Aorta (tissue), 5 donors: ENCODE data around the gene AEN. TPM values are rescaled to one million over a fixed set of nuclear protein-coding genes. Genes with fewer than 3 reads are reported as not detected.

Experiments
- ATAC-seq: fragments of 200-7000 bp; cut with Tn5 transposase; one replicate; pipeline ENCODE4 v1.9.1; 2022; ENCODE audit warnings: moderate library complexity; ENCODE audit not compliant: low FRiP score
- DNase-seq, 2 donors: peaks; one replicate each; pipeline ENCODE4 v3.0.0-alpha.2; 2020
- H3K27ac ChIP-seq, 2 donors: one replicate each; pipeline ENCODE4 v1.5.1; 2013; ENCODE audit warnings: low read length in 2 of 2, mild to moderate bottlenecking in 2 of 2, moderate library complexity in 2 of 2, control low read depth in 1 of 2, inconsistent platforms in 1 of 2, low read depth in 1 of 2
- H3K27me3 ChIP-seq, 2 donors: one replicate each; pipeline ENCODE4 v1.6.1; 2013; ENCODE audit warnings: control low read depth in 1 of 2, low read length in 1 of 2, mild to moderate bottlenecking in 1 of 2, moderate library complexity in 1 of 2; ENCODE audit not compliant: insufficient read depth in 2 of 2, control insufficient read depth in 1 of 2
- H3K36me3 ChIP-seq, 2 donors: one replicate each; pipeline ENCODE4 v1.6.1; 2013; ENCODE audit warnings: control low read depth in 1 of 2, low read length in 1 of 2, mild to moderate bottlenecking in 1 of 2; ENCODE audit not compliant: insufficient read depth in 2 of 2, control insufficient read depth in 1 of 2
- H3K4me1 ChIP-seq, 2 donors: one replicate each; pipeline ENCODE4 v1.6.1; 2013; ENCODE audit warnings: low read length in 2 of 2, control low read depth in 1 of 2, mild to moderate bottlenecking in 1 of 2, moderate library complexity in 1 of 2; ENCODE audit not compliant: insufficient read depth in 2 of 2, control insufficient read depth in 1 of 2
- H3K4me3 ChIP-seq, 2 donors: one replicate each; pipeline ENCODE4 v1.5.1; 2013; ENCODE audit warnings: low read length in 2 of 2, control low read depth in 1 of 2, mild to moderate bottlenecking in 1 of 2
- H3K9me3 ChIP-seq: one replicate; pipeline ENCODE4 v1.6.1; 2013; ENCODE audit warnings: mild to moderate bottlenecking, low read length; ENCODE audit not compliant: control insufficient read depth
- WGBS, 2 donors: extraction: QIAGEN DNeasy Blood & Tissue Kit; methylation state at CpG; one replicate each; pipeline ENCODE4 v1.1.7; 2013; 5-methylcytosine and 5-hydroxymethylcytosine counted together
- intact Hi-C, 2 donors: fragments of 100-400 bp; cut with DNase I; formaldehyde crosslinking; loops; one replicate each; pipeline versions ENCODE4 v1.14.2 to v1.15.0; 2022
- polyA plus RNA-seq, 2 donors: library from polyadenylated mRNA; stranded (reverse); fragments of 200-250 nt; gene quantifications; one replicate each; pipeline ENCODE4 v1.2.3, GENCODE V29; 2013
- total RNA-seq, 2 donors: library from RNA; stranded (reverse); fragmentation: NEBNext Ultra II Directional; extraction: Animal tissue kit (Norgen Biotek cat#: 25700); gene quantifications; one replicate each; pipeline ENCODE4 v1.2.1, GENCODE V29; 2021
- donor health status: healthy with polysubstance abuse.
- donor health status: Bipolar disorder and iron deficiency.
- donor health status: DM: no; HTN: no; CAD: no.
- donor health status: DM: no; HTN: no; CAD: no.
- donor health status: DM: yes; HTN: yes; CAD: no.

AEN gene
- total and polyA plus RNA-seq, 4 donors = 7.1 to 22.3 (median 10.3) TPM

GRCh38 chr15:88649753-88650551, 28.8 kb downstream of the AEN start:
- intact Hi-C loops = no loop called here
- 88 to 90% methylated on average over 23 of the region's 23 CpGs for WGBS, 2 donors
- Histone ChIP-seq H3K27me3 (no peaks in the 10 kb centered on the region), H3K36me3 (no peaks in the 10 kb centered on the region), H3K9me3 (no peaks in the 10 kb centered on the region), H3K4me3 (no peak overlapping the region), H3K27ac (no peak overlapping the region), H3K4me1 (no peaks in the 10 kb centered on the region)
- DNase-seq (no peak), ATAC-seq (no peak)

DNA sequence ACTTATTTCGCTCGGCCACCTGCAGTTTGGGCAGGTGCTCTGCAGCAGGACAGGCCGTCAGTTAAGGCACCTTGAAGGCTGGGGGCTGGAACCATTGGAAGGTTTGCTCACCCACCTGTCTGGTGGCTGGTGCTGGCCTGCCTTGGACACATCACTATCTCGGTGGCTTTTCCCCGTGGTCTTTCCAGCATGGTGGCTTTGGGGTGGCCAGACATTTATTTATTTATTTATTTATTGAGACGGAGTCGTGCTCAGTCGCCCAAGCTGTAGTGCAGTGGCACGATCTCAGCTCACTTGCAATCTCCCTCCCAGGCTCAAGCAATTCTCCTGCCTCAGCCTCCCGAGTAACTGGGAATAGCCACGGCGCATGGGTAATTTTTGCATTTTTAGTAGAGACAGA, 29.4 kb downstream of the AEN start:
- H3K4me1 ChIP-seq = no peaks in the 10 kb centered on the region
- intact Hi-C loops = no loop called here
- 96 to 98% methylated on average over 12 of the region's 12 CpGs for WGBS, 2 donors
- no peak overlapping the region for H3K27ac ChIP-seq
- no peaks in the 10 kb centered on the region for H3K27me3 ChIP-seq
- H3K9me3 ChIP-seq = no peaks in the 10 kb centered on the region
- no peaks in the 10 kb centered on the region for H3K36me3 ChIP-seq
- no peak for DNase-seq
- H3K4me3 ChIP-seq = no peak overlapping the region
- ATAC-seq = no peak

GRCh38 chr15:88651136-88651732, 30.1 kb downstream of the AEN start:
- DNase-seq = no peak
- Histone ChIP-seq H3K27ac (no peak overlapping the region), H3K9me3 (no peaks in the 10 kb centered on the region), H3K27me3 (no peaks in the 10 kb centered on the region), H3K36me3 (no peaks in the 10 kb centered on the region), H3K4me3 (no peak overlapping the region), H3K4me1 (no peaks in the 10 kb centered on the region)
- ATAC-seq = no peak
- 91 to 93% methylated on average over 7 of the region's 7 CpGs for WGBS, 2 donors
- intact Hi-C loops = no loop called here

GRCh38 chr15:88651971-88652370, 30.8 kb downstream of the AEN start:
- Histone ChIP-seq H3K36me3 (no peaks in the 10 kb centered on the region), H3K9me3 (no peaks in the 10 kb centered on the region), H3K27ac (no peak overlapping the region), H3K27me3 (no peaks in the 10 kb centered on the region), H3K4me1 (no peaks in the 10 kb centered on the region), H3K4me3 (no peak overlapping the region)
- intact Hi-C loops = no loop called here
- 91 to 92% methylated on average over 9 of the region's 9 CpGs for WGBS, 2 donors
- ATAC-seq (no peak), DNase-seq (no peak)

DNA sequence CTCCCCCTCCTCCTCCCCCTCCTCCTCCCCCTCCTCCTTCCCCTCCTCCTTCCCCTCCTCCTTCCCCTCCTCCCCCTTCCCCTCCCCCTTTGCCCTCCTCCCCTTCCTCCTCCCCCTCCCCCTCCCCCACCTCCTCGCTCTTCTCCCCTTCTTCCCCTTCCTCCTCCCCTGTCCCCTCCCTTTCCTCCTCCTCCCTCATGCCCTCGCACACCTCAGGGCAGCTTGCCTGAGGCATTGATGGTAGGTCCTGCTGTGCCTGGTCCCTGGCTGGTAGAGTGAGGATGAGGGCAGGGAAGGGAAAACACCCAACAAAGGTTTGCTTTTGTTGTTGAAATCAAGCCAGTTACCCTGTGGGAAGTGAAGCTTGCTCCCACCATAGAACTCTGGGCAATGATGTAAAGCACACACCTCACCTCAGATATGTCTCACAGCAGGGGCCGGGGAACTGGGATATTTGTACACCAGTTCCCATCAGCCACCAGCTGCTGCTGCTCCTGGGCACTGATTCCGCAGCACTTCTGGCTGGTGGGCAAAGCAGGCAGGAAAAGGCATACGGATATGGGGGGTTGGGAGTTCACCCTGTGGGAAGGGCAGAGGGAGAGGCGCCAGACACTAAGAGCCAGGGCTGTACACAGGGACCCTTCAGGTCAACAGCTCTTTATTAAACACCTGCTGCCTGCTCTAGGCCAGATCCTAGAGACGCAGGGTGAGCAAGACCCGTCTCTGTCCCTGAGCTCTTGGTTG, 31.5 kb downstream of the AEN start:
- no peak for DNase-seq
- no peaks in the 10 kb centered on the region for H3K36me3 ChIP-seq
- H3K4me3 ChIP-seq = no peak overlapping the region
- no peaks in the 10 kb centered on the region for H3K4me1 ChIP-seq
- H3K27ac ChIP-seq = no peak overlapping the region
- intact Hi-C loops = no loop called here
- WGBS, 2 donors = 86% methylated on average over 6 to 7 of the region's 8 CpGs
- no peak for ATAC-seq
- no peaks in the 10 kb centered on the region for H3K9me3 ChIP-seq
- no peaks in the 10 kb centered on the region for H3K27me3 ChIP-seq

DNA sequence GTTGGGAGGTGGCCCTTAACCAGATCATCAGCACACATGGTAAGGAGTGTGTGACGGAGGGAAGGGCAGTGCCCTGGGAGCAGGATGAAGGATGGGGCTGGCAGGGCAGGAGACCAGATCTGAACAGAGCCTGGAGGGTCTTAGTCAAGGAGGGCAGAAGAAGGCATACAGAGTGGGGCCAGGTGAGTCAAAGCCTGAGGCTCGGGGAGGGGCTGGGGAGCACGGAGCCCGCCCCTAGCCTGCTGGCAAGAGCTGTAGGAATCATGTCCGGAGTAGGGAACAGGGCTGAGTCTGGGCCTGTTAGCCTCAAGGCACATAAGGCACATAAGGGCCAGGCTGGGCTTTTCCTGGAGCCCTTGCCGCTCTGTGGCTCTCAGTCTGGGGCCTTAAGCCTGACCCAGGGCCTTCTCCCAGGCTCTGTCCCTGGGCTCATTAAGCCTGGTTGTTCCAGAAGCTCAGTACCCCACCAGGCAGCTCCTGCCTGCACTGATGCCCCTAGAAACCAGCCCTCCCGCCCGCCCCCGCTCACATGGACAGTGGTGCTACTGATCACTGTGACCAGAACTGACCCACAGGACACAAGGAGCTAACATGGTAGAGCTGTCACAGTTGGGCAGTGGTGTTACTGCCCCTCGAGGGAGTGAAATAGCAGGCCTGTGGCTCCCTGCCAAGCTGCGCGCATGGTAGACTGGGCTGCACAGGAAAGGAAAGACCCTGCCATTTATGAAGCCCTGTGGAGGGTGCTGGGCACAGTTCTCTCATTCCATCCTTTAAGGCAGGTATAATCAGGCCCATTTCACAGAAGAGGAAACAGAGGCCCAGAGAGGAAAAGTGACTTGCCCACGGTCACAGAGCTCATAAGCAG, 32.3 kb downstream of the AEN start:
- H3K27ac ChIP-seq = no peak overlapping the region
- intact Hi-C loops = no loop called here

DNA sequence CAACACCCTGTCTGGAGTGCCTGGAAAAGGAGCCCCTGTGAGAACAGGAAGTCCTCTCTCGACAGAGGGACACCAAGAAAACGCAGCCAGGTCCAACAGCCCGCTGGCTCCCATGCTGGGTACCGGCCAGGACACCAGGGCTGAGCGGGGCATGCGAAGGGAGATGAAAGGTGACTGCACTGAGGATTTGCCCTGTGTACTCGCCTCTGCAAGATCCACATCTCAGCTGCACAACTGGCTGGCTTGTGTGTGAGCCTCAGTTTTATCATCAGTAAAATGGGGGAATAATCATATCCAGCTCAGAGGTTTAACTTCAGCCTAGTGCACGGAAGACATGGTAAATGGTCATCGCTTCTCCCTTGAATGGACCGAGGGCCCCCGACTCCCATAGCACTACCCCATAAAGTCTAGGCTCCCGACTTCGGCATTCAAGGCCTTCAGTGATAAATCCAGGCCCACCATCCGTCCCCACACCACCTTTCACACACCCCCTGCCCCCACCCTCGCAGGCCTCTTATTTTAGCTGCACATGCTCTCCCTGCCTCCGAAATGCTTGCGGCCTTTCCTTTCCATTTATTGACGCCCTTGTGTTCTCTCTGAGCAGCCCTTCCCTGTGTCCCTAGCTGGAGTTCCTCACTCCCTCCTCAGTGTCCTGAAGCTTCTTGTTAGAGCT, 33.4 kb downstream of the AEN start:
- H3K36me3 ChIP-seq = no peaks in the 10 kb centered on the region
- no peak overlapping the region for H3K27ac ChIP-seq
- H3K27me3 ChIP-seq = no peaks in the 10 kb centered on the region
- H3K4me3 ChIP-seq = no peak overlapping the region
- intact Hi-C loops = loop anchor here (5.0 kb wide), 1 partner anchor 93 kb away; no protein-coding TSS in a partner anchor
- DNase-seq (no peak), ATAC-seq (no peak)
- WGBS, 2 donors = 93 to 94% methylated on average over 18 of the region's 18 CpGs
- H3K9me3 ChIP-seq = no peaks in the 10 kb centered on the region
- H3K4me1 ChIP-seq = no peaks in the 10 kb centered on the region

More for the DNA sequence above, 32.3 kb downstream of the AEN start:
- DNase-seq (no peak), ATAC-seq (no peak)
- WGBS, 2 donors = 86 to 90% methylated on average over 13 of the region's 13 CpGs
- Histone ChIP-seq H3K4me1 (no peaks in the 10 kb centered on the region), H3K27me3 (no peaks in the 10 kb centered on the region), H3K36me3 (no peaks in the 10 kb centered on the region), H3K4me3 (no peak overlapping the region), H3K9me3 (no peaks in the 10 kb centered on the region)

GRCh38 chr15:88655103-88655553, 34.0 kb downstream of the AEN start:
- Histone ChIP-seq H3K27me3 (no peaks in the 10 kb centered on the region), H3K4me3 (no peak overlapping the region), H3K9me3 (no peaks in the 10 kb centered on the region), H3K36me3 (no peaks in the 10 kb centered on the region), H3K4me1 (peaks cover 0 to 3% of the 10 kb centered on the region in 2 donors), H3K27ac (no peak overlapping the region)
- intact Hi-C loops = loop anchor here (5.0 kb wide), 1 partner anchor 92 kb away; no protein-coding TSS in a partner anchor
- DNase-seq = no peak
- no peak for ATAC-seq
- 95% methylated on average over 14 of the region's 14 CpGs for WGBS, 2 donors
